Inflammatory macrophage treated with lipopolysaccharide for 1 hour (primary cell): ENCODE data around the gene DNPEP.
"Not testable (repeated sequence)": the region's sequence is repeated elsewhere in the genome, so short reads cannot be mapped to it uniquely, and the experiment has no call there.

Source experiments
- DNase-seq, 2 donors: peaks; one replicate each; pipeline ENCODE4 v3.0.0-alpha.2; 2020 to 2022

The DNPEP gene

GRCh38 chr2:219419012-219419324 lies 31.3 kb upstream of the DNPEP start:
- no peak for DNase-seq

- DNase-seq = no peak
These were observed 30.7 kb upstream of the DNPEP start, which contains the start of gene DES for GRCh38 chr2:219418155-219419011. Gene DES (plus strand): TSS chr2:219418377. CDS start chr2:219418463, 86 bp downstream.

DNA sequence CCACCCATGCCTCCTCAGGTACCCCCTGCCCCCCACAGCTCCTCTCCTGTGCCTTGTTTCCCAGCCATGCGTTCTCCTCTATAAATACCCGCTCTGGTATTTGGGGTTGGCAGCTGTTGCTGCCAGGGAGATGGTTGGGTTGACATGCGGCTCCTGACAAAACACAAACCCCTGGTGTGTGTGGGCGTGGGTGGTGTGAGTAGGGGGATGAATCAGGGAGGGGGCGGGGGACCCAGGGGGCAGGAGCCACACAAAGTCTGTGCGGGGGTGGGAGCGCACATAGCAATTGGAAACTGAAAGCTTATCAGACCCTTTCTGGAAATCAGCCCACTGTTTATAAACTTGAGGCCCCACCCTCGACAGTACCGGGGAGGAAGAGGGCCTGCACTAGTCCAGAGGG lies 29.7 kb upstream of the DNPEP start:
- DNase-seq = no peak

GRCh38 chr2:219416938-219417337 lies 29.2 kb upstream of the DNPEP start:
- no peak for DNase-seq

- no peak for DNase-seq
These were observed 28.5 kb upstream of the DNPEP start for GRCh38 chr2:219416235-219416602.

DNA sequence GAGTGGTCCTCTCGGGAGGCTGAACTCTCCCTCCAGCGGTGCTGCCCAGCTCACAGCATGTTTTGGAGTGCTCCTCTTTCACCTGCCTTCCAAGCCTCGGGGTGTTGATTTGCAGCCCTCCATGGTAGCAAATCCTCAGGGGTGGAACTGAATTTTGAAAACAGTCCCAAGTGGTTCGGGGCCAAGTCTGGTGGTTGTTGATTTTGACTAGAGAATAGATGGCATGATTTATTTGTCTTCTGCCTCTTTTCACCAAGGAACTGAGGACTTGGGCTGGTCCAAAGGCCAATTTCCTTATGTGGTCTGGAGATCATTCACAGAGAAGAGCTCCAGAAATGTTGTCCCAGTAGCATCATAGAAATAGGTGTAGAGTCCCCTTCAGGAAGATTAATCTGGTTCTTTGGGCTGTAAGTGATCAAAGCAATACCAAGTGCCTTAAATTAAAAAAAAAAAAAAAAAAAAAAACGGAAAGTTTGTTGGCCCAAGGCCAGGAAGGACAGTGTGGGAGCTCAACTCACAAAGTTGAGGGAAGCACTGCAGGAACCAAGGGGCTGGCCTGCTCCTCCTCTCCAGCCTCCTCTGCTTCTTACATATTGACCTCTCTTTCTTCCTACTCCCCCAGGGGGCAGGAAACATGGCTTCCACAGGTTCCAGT lies 28.0 kb upstream of the DNPEP start:
- no peak for DNase-seq

DNA sequence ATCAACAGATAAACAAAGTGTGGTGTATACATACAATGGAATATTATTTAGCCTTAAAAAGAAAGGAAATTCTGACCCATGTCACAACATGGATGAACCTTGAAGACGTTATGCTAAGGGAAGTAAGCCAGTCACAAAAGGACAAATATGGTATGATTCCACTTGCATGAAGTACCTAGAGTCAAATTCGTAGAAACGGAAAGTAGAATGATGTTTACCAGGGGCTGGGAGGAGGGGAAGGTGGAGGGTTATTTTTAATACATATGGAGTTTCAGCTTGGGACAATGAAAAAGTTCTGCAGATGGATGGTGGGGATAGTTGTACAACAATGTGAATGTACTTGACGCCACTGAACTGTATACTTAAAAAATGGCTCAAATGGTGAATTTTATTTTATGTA lies 27.1 kb upstream of the DNPEP start:
- no peak for DNase-seq

DNA sequence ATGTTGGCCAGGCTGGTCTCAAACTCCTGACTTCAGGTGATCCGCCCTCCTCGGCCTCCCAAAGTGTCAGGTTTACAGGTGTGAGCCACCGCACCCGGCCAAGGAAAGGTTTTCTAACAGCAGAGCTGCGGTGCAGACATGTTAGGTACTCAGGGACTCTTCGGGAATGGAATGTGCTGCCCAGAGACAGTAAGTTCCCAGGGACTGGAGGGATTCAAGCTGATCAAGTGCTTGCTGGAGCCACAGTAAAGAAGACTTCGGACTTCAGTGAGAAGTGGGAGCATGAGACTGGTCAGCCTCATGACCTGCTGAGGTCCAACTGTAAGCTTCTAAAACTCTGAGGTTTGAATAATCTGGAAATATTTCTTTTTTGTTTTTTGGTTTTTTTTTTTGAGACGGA lies 22.7 kb upstream of the DNPEP start:
- DNase-seq = no peak

DNA sequence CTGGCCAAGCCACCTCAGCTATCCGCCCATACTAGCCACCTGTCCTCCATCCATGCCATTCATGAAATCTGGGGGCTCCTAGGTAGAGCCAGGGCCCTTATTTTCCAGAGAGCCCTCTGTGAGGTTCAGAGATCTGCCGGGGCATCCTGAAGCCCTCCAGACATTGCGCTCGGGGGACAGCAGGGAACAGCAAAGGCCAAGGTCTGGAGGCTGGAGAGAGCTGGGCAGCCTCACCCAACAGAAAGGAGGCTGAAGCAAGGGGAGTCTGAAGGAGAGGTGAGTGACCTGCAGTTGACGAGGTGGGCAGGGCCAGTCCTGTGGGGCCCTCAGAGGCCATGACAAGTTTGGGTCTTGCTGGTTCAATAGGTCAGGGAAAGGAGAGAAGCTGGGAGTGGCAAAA lies 21.9 kb upstream of the DNPEP start:
- no peak for DNase-seq

DNA sequence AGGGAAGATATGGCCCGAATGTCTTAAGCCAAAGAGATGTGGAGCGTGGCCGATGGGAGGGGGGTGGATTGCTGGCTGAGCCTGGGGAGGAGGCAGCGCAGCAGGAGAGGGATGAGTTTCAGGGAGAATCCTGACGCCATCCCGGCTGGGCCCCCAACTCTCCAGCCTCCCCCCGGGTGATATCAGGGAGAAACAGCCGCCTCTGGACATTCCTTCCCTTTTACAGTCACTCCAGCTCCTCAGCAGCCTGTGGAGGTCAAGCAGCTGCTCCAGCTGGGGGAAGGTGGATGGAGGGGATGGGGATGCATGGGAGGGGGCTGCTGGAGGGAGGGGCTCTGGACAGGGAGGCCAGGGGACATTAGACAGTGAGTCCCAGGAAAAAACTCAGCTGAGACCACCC lies 20.9 kb upstream of the DNPEP start:
- DNase-seq = no peak

DNA sequence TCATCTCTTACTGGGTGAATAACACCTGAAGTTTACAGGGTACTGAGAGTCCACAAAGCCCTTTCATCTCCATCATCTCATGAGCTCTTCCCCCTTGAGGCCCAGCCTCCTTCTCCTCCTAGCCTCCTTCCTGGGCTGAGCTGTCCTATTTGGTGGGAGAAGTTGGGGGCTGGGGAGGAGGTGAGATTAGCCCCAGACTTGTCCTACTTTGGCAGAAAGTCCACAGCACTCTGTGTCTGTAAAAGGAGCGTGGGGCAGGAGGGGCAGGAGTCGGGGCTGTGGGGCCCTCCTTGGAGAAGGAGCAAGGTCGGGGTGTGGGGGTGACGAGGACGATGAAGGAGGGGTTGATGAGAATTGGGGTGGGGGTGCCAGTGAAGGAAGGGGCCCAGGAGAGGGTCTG lies 20.5 kb upstream of the DNPEP start:
- DNase-seq = no peak

GRCh38 chr2:219407343-219407742 lies 19.6 kb upstream of the DNPEP start:
- not testable (repeated sequence) for DNase-seq

- DNase-seq = no peak
These were observed 19.1 kb upstream of the DNPEP start for GRCh38 chr2:219406861-219407230.

DNA sequence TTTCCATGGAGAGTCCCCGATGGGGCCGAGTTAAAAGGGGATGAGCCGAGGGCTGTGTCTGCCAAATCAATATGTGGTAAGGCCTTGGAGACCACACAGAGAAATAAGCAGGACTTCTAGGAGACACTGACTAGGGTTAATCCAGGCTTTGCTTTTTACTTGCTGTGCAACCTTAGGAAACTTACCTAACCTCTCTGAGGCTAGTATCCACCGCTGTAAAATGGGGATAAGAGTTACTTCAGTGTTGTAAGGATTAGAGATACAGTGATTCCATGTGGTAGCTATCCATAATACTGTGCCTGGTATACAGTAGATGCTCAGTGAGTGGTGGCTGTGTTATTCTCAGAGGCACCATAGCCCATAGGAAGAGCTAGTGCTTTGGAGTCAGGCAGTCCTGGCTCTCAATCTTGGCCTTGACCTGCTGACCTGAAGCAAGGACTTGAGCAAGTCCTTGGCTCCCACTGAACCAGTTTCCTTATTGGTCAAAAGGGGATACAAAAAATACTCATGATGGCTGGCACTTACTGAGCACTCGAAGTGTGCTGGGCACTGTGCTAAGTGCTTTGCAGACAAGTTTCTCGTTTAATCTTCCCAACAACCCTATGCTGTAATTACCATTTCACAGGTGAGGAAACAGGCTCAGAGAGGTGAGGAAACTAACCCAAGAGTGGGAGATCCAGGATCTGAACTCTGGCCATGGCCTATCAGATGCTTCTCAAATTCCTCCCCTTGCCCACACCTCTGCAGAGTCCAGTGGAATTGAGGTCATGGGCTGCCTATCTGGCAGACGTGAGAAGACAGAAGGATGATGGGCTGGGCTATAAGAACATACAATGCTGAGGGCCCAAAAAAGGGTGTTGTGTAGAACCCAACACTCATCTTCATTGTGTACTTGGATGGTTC lies 18.5 kb upstream of the DNPEP start:
- no peak for DNase-seq

GRCh38 chr2:219405451-219405850 lies 17.7 kb upstream of the DNPEP start:
- no peak for DNase-seq

DNA sequence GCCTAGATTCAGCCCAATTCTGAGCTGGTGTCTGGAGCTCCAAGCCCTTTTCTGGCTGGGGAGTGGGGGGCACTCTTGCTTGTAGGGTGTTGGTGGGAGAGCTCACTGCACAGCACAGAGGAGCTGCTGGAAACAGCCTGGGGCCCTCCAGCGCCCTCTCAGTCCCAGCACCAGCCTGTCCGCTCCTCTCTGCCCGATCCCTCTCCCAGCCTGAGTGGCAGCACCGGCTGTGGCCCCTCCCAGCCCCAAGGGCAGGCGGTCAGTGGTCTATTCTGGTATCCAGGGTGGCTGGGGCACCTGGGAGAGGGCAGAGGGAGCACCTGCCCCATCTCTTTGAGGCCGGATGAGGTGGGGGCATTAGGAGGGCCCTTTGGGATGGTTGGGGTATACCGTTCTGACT lies 17.2 kb upstream of the DNPEP start:
- DNase-seq = no peak

GRCh38 chr2:219404291-219404910 lies 16.7 kb upstream of the DNPEP start:
- DNase-seq = no peak

DNA sequence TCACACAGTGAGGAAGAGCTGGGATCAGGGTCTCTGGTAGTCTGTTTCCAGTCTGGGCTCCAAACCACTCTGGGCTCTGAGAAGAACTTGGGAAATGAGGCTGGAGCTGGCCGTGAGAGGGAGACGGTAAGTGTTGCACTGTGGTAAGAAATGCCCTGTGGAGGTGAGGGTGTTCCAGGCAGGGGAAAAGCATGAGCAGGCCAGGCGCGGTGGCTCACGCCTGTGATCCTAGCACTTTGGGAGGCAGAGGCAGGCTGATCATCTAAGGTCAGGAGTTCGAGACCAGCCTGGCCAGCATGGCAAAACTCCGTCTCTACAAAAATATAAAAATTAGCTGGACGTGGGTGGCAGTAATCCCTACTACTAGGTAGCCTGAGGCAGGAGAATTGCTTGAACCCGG lies 16.1 kb upstream of the DNPEP start:
- no peak for DNase-seq

DNA sequence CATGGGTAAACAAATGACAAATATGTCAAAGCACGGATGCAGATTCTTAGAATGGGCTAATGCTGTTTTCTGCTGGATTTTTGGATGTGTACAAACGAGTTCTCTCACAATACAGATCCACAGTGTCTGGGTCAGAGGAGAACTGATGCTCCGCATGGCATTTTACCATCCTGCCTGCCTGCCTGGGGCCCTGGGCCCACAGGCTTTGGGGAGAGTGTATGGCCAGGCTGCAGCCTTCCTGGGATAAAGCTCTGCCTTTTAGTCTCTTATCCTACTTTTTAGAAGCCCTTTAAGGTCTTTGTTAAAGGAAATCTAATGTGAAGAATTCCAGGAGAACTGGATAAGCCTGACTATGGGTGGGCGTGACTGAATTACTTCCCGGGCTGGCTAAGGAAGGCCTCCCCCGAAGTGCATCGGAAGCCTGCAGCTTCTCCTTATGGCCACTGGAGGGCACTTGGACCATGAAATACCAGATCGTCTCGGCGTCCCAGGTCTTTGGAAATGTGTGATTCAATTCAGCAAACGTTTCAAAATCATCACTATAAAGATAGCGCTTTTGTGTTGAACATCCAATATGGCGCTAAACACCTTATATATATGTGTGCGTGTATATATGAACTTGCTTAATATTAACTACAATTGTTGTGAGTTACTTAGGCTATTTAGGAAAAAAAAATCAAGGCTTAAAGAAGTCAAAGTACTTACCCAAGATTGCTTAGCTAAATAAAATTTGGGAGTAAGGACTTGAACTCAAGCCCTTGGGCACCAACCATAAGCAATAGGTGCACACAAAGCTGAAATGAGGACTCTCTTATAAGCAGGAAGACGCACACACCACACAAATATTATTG lies 15.2 kb upstream of the DNPEP start:
- DNase-seq = peak; percentile 72 to 86

DNA sequence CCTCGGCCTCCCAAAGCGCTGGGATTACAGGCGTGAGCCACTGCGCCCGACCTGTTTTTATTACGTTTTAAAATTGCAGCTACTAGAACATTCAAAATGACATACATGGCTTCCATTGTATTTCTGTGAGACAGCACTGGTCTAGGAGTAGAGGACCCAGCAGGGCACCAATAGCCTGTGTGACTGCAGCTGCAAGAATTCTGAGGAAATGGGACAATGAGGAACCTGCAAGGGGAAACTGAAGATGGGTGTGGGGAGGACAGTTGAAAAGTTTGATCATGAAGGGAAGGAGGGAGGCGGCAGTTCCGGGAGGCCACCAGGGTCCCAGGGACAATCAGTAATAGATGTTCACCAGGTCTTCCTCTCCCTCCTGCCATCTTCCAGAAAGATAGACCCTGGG lies 13.9 kb upstream of the DNPEP start:
- peak; percentile 32 to 40 for DNase-seq

DNA sequence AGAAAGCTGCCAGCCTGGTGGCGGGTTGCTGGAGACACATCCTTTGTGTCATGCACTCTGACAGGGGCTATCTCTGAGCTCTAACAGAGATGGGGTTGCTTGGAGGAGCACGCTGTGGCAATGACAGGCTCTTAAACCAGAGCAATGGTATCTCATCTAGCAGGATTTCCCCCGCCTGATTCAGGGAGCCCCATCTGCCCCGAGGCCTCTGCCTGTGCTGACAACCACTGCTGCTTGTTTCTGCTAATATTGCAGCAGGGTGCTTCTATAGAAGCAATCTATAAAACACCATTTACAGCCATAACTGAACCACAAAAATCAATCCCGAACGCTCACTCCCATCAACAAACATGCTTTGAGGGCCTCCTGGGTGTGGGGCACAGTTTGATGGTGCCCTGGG lies 12.8 kb upstream of the DNPEP start:
- no peak for DNase-seq
